ENCODE measurements around the gene INHBE.

The INHBE gene

DNA sequence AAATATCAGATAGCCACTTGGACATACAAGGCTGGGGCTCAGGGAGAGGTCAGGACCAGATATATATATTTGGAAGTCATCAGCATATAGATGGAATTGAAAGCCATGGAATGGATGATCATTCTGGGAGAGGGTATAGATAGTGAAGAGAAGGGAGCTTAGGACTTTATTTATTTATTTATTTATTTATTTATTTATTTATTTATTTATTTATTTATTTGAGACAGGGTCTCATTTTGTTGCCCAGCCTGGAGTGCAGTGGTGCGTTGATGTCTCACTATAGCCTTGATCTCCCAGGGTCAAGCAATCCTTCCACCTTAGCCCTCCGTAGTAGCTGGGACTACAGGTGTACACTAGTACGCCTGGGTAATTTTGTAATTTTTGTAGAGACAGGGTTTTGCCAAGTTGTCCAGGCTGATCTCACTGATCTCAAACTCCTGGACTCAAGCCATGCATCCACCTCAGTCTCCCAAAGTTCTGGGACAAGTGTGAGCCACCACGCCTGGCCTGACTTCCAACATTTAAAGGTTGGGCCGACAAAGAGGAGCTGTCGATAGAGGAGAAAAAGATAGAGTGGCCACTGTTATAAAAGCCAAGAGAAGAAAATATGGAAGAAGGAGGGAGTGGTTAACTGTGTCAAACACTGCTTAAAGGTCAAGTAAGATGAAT lies 8.7 kb upstream of the INHBE start:
- Histone ChIP-seq H3K27me3 (replicated peaks; ENCODE audit: control insufficient read depth, insufficient read depth, low read length) (no peaks in the 10 kb centered on the region; the same call in 1 of the 2 replicates), H3K4me3 (replicated peaks; ENCODE audit: low read depth, low read length) (no peak overlapping the region), H3K36me3 (ENCODE audit: control insufficient read depth, insufficient read depth, low read length) (no peaks in the 10 kb centered on the region)
- TF ChIP-seq, protein P1, sequence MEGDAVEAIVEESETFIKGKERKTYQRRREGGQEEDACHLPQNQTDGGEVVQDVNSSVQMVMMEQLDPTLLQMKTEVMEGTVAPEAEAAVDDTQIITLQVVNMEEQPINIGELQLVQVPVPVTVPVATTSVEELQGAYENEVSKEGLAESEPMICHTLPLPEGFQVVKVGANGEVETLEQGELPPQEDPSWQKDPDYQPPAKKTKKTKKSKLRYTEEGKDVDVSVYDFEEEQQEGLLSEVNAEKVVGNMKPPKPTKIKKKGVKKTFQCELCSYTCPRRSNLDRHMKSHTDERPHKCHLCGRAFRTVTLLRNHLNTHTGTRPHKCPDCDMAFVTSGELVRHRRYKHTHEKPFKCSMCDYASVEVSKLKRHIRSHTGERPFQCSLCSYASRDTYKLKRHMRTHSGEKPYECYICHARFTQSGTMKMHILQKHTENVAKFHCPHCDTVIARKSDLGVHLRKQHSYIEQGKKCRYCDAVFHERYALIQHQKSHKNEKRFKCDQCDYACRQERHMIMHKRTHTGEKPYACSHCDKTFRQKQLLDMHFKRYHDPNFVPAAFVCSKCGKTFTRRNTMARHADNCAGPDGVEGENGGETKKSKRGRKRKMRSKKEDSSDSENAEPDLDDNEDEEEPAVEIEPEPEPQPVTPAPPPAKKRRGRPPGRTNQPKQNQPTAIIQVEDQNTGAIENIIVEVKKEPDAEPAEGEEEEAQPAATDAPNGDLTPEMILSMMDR (IDR thresholded peaks at IDR 0.05; ENCODE audit: insufficient read depth, low read length, poor library complexity, severe bottlenecking), result no peak
- DNase-seq (ENCODE audit: extremely low read depth, insufficient read length), result no peak

GRCh38 chr12:57448669-57449068 lies 6.4 kb upstream of the INHBE start:
- no peak overlapping the region for H3K4me3 ChIP-seq (replicated peaks; ENCODE audit: low read depth, low read length)
- no peaks in the 10 kb centered on the region for H3K36me3 ChIP-seq (ENCODE audit: control insufficient read depth, insufficient read depth, low read length)
- DNase-seq (ENCODE audit: extremely low read depth, insufficient read length), result no peak
- TF ChIP-seq, protein P1 (IDR thresholded peaks at IDR 0.05; ENCODE audit: insufficient read depth, low read length, poor library complexity, severe bottlenecking), result no peak
- H3K27me3 ChIP-seq (replicated peaks; ENCODE audit: control insufficient read depth, insufficient read depth, low read length), result no peaks in the 10 kb centered on the region; the same call in 1 of the 2 replicates

DNA sequence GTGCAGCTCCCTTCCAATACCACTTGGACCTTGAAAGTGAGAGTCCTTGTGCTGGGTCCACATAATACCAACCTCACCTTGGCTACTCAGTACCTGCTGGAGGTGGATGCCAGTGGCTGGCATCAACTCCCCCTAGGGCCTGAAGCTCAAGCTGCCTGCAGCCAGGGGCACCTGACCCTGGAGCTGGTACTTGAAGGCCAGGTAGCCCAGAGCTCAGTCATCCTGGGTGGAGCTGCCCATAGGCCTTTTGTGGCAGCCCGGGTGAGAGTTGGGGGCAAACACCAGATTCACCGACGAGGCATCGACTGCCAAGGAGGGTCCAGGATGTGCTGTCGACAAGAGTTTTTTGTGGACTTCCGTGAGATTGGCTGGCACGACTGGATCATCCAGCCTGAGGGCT lies 5.7 kb upstream of the INHBE start:
- H3K4me3 ChIP-seq (replicated peaks; ENCODE audit: low read depth, low read length), result no peak overlapping the region
- H3K27me3 ChIP-seq (replicated peaks; ENCODE audit: control insufficient read depth, insufficient read depth, low read length), result no peaks in the 10 kb centered on the region
- TF ChIP-seq, protein P1 (IDR thresholded peaks at IDR 0.05; ENCODE audit: insufficient read depth, low read length, poor library complexity, severe bottlenecking), result no peak
- no peak for DNase-seq (ENCODE audit: extremely low read depth, insufficient read length)
- no peaks in the 10 kb centered on the region for H3K36me3 ChIP-seq (ENCODE audit: control insufficient read depth, insufficient read depth, low read length)

DNA sequence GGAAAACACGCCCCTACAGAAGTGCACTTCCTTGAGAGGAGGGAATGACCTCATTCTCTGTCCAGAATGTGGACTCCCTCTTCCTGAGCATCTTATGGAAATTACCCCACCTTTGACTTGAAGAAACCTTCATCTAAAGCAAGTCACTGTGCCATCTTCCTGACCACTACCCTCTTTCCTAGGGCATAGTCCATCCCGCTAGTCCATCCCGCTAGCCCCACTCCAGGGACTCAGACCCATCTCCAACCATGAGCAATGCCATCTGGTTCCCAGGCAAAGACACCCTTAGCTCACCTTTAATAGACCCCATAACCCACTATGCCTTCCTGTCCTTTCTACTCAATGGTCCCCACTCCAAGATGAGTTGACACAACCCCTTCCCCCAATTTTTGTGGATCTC lies 5.0 kb upstream of the INHBE start:
- H3K36me3 ChIP-seq (ENCODE audit: control insufficient read depth, insufficient read depth, low read length), result no peaks in the 10 kb centered on the region
- no peak overlapping the region for H3K4me3 ChIP-seq (replicated peaks; ENCODE audit: low read depth, low read length)
- TF ChIP-seq, protein P1 (IDR thresholded peaks at IDR 0.05; ENCODE audit: insufficient read depth, low read length, poor library complexity, severe bottlenecking), result no peak
- H3K27me3 ChIP-seq (replicated peaks; ENCODE audit: control insufficient read depth, insufficient read depth, low read length), result no peaks in the 10 kb centered on the region
- no peak for DNase-seq (ENCODE audit: extremely low read depth, insufficient read length)

GRCh38 chr12:57451233-57451778 lies 3.8 kb upstream of the INHBE start:
- no peak for DNase-seq (ENCODE audit: extremely low read depth, insufficient read length)
- Histone ChIP-seq H3K36me3 (ENCODE audit: control insufficient read depth, insufficient read depth, low read length) (no peaks in the 10 kb centered on the region), H3K4me3 (replicated peaks; ENCODE audit: low read depth, low read length) (no peak overlapping the region), H3K27me3 (replicated peaks; ENCODE audit: control insufficient read depth, insufficient read depth, low read length) (no peaks in the 10 kb centered on the region)
- TF ChIP-seq, protein P1 (IDR thresholded peaks at IDR 0.05; ENCODE audit: insufficient read depth, low read length, poor library complexity, severe bottlenecking), result no peak

All from GM06990 (cell line).